ENCODE measurements around the gene INSYN2B.

The INSYN2B gene

GRCh38 chr5:169980418-169981053, at the start of gene INSYN2B:
INSYN2B (minus strand) TSS chr5:169980495; CDS start chr5:169883898, 96,597 bp downstream.
- in situ Hi-C loops (cut with HindIII; ENCODE audit: low sequenced_read_pairs) = no loop called here

GRCh38 chr5:170028124-170028523, 47.8 kb upstream of the INSYN2B start:
- in situ Hi-C loops (cut with HindIII; ENCODE audit: low sequenced_read_pairs) = no loop called here

- in situ Hi-C loops (cut with HindIII; ENCODE audit: low sequenced_read_pairs) = no loop called here
These were observed 45.6 kb upstream of the INSYN2B start for GRCh38 chr5:170025853-170026252.

- in situ Hi-C loops (cut with HindIII; ENCODE audit: low sequenced_read_pairs) = no loop called here
These were observed 41.2 kb upstream of the INSYN2B start for GRCh38 chr5:170021506-170021905.

GRCh38 chr5:170020423-170020822, 40.1 kb upstream of the INSYN2B start:
- in situ Hi-C loops (cut with HindIII; ENCODE audit: low sequenced_read_pairs) = no loop called here

GRCh38 chr5:170012622-170013021, 32.3 kb upstream of the INSYN2B start:
- in situ Hi-C loops (cut with HindIII; ENCODE audit: low sequenced_read_pairs) = no loop called here

GRCh38 chr5:170011751-170012150, 31.5 kb upstream of the INSYN2B start:
- in situ Hi-C loops (cut with HindIII; ENCODE audit: low sequenced_read_pairs) = no loop called here

GRCh38 chr5:170010595-170010994, 30.3 kb upstream of the INSYN2B start:
- in situ Hi-C loops (cut with HindIII; ENCODE audit: low sequenced_read_pairs) = no loop called here

GRCh38 chr5:170008376-170008775, 28.1 kb upstream of the INSYN2B start:
- in situ Hi-C loops (cut with HindIII; ENCODE audit: low sequenced_read_pairs) = no loop called here

GRCh38 chr5:170006021-170006420, 25.7 kb upstream of the INSYN2B start:
- in situ Hi-C loops (cut with HindIII; ENCODE audit: low sequenced_read_pairs) = no loop called here

- in situ Hi-C loops (cut with HindIII; ENCODE audit: low sequenced_read_pairs) = no loop called here
These were observed 19.9 kb upstream of the INSYN2B start for GRCh38 chr5:170000155-170000554.

- in situ Hi-C loops (cut with HindIII; ENCODE audit: low sequenced_read_pairs) = no loop called here
These were observed 19.3 kb upstream of the INSYN2B start for GRCh38 chr5:169999621-170000020.

- in situ Hi-C loops (cut with HindIII; ENCODE audit: low sequenced_read_pairs) = no loop called here
These were observed 17.5 kb upstream of the INSYN2B start for GRCh38 chr5:169997798-169998197.

GRCh38 chr5:169993485-169993790, 13.1 kb upstream of the INSYN2B start:
- in situ Hi-C loops (cut with HindIII; ENCODE audit: low sequenced_read_pairs) = no loop called here

GRCh38 chr5:169992789-169993484, 12.6 kb upstream of the INSYN2B start:
- in situ Hi-C loops (cut with HindIII; ENCODE audit: low sequenced_read_pairs) = no loop called here

- in situ Hi-C loops (cut with HindIII; ENCODE audit: low sequenced_read_pairs) = no loop called here
These were observed 11.0 kb upstream of the INSYN2B start for GRCh38 chr5:169991115-169991869.

- in situ Hi-C loops (cut with HindIII; ENCODE audit: low sequenced_read_pairs) = no loop called here
These were observed 9.1 kb upstream of the INSYN2B start for GRCh38 chr5:169989365-169989764.

- in situ Hi-C loops (cut with HindIII; ENCODE audit: low sequenced_read_pairs) = no loop called here
These were observed 8.7 kb upstream of the INSYN2B start for GRCh38 chr5:169988947-169989346.

GRCh38 chr5:169988206-169988605, 7.9 kb upstream of the INSYN2B start:
- in situ Hi-C loops (cut with HindIII; ENCODE audit: low sequenced_read_pairs) = no loop called here

GRCh38 chr5:169979871-169980270, 424 bp downstream of the INSYN2B start:
- in situ Hi-C loops (cut with HindIII; ENCODE audit: low sequenced_read_pairs) = no loop called here

- in situ Hi-C loops (cut with HindIII; ENCODE audit: low sequenced_read_pairs) = no loop called here
These were observed 1.6 kb downstream of the INSYN2B start for GRCh38 chr5:169978714-169979113.

All from endothelial cell of hepatic sinusoid (primary cell).